Upper lobe of left lung (tissue), 4 donors: ENCODE data around the gene KIAA1958.

Experiments used
- POLR2A ChIP-seq, 4 donors: fragments of 450-650 bp; IDR thresholded peaks; one replicate each; pipeline ENCODE4 v1.5.1; 2016 to 2017; ENCODE audit warnings: antibody characterized with exemption in 4 of 4, mild to moderate bottlenecking in 2 of 4
- POLR2AphosphoS5 ChIP-seq, 2 donors: sonication (generic); formaldehyde crosslinking; IDR thresholded peaks; one replicate each; pipeline ENCODE4 v1.5.1; 2017; ENCODE audit warnings: antibody characterized with exemption in 2 of 2
- TF ChIP-seq, protein P1 (sequence below), 6 experiments: fragments of 450-650 bp in 4 of 6; fragments of 200-600 bp in 2 of 6; sonication (generic) in 2 of 6; IDR thresholded peaks; one replicate each; pipeline ENCODE4 v1.5.1; 2016 to 2019; ENCODE audit warnings: antibody characterized with exemption in 6 of 6

DNA sequence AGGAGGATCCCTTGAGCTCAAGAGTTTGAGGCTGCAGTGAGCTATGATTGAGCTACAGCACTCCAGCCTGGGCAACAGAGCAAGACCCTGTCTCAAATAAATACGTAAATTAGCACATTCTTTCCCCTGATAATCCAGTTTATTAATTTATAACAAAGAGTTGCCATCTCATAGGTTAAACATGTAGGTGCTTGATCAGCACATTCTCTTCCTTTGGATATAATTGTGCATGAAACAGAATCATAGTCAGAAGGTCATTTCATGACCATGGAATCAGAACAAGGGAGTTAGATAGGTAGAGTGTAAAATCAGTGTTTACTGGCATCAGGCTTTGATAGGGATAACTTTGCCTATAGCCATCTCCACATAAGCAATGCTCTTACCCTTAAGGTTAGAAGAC, 43.0 kb upstream of the KIAA1958 start:
- TF ChIP-seq, protein P1, sequence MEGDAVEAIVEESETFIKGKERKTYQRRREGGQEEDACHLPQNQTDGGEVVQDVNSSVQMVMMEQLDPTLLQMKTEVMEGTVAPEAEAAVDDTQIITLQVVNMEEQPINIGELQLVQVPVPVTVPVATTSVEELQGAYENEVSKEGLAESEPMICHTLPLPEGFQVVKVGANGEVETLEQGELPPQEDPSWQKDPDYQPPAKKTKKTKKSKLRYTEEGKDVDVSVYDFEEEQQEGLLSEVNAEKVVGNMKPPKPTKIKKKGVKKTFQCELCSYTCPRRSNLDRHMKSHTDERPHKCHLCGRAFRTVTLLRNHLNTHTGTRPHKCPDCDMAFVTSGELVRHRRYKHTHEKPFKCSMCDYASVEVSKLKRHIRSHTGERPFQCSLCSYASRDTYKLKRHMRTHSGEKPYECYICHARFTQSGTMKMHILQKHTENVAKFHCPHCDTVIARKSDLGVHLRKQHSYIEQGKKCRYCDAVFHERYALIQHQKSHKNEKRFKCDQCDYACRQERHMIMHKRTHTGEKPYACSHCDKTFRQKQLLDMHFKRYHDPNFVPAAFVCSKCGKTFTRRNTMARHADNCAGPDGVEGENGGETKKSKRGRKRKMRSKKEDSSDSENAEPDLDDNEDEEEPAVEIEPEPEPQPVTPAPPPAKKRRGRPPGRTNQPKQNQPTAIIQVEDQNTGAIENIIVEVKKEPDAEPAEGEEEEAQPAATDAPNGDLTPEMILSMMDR (IDR thresholded peaks at IDR 0.05): no peak
- TF ChIP-seq POLR2AphosphoS5 (IDR thresholded peaks at IDR 0.05) (no peak), POLR2A (IDR thresholded peaks at IDR 0.05) (no peak)
